GM12875 (cell line): ENCODE data around the gene EYS.
A peak's percentile ranks its signal among the peaks of the same experiment; 100 is the strongest.

Experiments used
- H3K4me3 ChIP-seq: one replicate; pipeline ENCODE4 v1.5.1; 2011; ENCODE audit warnings: low read depth, low read length, control low read depth
- TF ChIP-seq, protein P1 (sequence below): IDR thresholded peaks from 2 replicates; pipeline ENCODE4 v1.5.1; 2011; ENCODE audit warnings: low read depth, mild to moderate bottlenecking, control low read depth, inconsistent platforms, low read length, moderate library complexity, borderline replicate concordance; ENCODE audit not compliant: insufficient read depth

EYS gene

DNA sequence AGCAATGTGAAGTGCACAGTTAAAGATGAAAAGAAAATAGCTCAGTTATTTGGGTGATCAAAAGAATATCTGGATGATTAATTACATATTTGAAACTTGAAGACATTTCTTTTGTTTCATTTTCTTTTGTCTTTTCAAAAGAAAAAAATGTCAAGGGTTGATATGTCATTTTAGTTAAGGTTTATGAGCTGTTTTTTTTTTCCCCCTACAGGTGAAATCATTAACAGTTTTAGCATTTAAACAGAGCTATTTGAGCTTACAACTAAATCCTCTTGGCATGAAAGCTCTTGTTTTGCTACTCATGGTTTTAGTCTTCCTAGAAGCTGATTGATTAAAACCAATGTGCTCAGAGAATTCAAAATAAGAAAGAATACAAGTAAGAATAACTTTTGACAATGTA lies 1184.2 kb downstream of the EYS start:
- no peak overlapping the region for H3K4me3 ChIP-seq
- TF ChIP-seq, protein P1, sequence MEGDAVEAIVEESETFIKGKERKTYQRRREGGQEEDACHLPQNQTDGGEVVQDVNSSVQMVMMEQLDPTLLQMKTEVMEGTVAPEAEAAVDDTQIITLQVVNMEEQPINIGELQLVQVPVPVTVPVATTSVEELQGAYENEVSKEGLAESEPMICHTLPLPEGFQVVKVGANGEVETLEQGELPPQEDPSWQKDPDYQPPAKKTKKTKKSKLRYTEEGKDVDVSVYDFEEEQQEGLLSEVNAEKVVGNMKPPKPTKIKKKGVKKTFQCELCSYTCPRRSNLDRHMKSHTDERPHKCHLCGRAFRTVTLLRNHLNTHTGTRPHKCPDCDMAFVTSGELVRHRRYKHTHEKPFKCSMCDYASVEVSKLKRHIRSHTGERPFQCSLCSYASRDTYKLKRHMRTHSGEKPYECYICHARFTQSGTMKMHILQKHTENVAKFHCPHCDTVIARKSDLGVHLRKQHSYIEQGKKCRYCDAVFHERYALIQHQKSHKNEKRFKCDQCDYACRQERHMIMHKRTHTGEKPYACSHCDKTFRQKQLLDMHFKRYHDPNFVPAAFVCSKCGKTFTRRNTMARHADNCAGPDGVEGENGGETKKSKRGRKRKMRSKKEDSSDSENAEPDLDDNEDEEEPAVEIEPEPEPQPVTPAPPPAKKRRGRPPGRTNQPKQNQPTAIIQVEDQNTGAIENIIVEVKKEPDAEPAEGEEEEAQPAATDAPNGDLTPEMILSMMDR: no peak

DNA sequence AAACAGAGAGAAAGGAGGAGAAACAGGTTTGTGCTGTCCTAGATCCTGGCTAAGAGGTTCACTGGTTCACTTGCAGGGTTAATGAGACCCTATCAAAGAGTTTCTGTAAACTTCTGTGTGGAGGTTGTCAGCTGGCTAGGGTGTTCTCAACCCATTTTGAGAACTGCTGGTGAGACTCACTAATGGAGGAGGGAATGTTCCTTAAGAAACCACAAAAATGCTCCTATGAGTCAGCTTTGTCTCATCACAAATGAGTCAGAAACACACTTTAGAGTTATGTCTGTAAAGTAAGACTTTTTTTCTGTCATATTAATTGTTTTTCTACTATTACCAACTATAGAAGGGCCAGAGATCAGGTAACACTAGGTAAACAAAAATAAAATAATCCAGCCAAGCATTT lies 1187.0 kb downstream of the EYS start:
- TF ChIP-seq, protein P1: no peak
- no peak overlapping the region for H3K4me3 ChIP-seq

DNA sequence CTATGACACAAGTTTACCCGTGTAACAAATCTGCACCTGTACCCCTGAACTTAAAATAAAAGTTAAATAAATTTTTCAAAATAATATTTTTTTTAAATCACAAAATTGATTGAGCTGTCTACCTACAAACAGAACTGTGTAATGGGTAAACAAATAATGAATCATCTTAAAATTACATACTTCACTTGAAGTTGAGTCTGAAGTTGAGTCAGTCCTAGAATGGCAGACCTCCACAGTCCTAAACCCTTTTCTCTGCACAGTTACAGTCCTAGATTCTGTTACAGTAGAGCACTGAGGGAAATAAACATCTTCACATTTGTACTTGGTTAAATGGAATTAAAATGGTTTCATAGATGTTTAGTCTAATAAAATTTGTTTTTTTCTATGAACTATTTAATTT lies 1190.6 kb downstream of the EYS start:
- TF ChIP-seq, protein P1: no peak
- no peak overlapping the region for H3K4me3 ChIP-seq

DNA sequence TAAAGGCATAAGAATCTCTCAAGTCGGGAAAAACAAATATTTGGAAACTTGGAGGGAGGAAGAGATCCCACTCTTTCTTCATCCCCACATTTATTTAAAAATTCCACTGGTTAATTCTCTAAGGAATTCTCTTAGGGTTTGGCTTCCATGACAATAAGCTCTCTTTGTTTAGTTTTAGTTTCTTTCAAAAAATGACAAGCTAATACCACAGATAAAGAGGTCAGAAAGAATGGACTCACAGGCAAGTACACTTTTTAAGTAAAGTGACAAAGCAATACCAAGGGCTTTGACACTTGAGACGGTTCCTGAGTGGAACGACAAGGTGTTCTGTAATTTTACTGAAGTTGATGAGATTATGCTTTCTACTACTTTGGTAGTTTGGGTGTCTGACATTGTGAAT lies 1199.4 kb downstream of the EYS start:
- TF ChIP-seq, protein P1: no peak
- no peak overlapping the region for H3K4me3 ChIP-seq

DNA sequence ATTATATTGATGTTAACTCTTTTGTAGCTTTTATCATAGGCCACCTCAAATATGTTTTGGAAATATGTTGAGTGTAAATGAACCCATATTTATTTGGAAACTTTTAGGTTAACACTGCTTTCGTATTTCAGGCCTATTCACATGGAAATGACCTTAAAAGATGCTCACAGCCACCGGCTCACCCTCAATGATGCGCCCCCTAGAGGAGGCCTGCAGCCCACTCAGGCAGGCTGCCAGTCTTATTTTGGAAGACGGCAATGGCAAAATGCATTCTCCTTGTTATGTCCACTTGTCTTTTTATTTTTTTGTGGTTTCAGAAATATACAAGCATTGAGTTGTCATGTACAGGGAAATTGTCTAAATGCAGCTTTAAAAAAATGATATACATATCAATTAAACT lies 1201.7 kb downstream of the EYS start:
- H3K4me3 ChIP-seq: no peak overlapping the region
- TF ChIP-seq, protein P1: peak; percentile 60; the same call in 1 of the 2 replicates

DNA sequence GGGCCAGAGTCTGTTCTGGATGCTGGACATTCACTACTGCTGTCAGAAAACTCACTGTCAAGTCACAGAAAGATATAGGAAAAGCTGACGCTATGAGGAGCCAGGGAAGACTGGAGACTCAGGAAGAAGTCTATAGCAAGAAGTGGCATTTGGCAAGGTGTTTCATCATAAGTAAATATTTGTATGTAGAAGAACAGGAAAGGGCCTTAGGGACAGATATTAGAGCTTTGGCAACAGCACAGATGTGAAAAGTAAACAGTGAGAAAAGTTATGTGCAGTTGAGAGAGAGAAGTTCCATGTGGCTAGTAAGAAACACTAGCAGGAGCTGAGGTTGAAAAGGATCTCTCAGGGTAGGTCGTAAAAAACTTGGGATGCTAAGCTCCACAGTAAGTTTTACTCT lies 1202.5 kb downstream of the EYS start:
- TF ChIP-seq, protein P1: no peak
- H3K4me3 ChIP-seq: no peak overlapping the region

DNA sequence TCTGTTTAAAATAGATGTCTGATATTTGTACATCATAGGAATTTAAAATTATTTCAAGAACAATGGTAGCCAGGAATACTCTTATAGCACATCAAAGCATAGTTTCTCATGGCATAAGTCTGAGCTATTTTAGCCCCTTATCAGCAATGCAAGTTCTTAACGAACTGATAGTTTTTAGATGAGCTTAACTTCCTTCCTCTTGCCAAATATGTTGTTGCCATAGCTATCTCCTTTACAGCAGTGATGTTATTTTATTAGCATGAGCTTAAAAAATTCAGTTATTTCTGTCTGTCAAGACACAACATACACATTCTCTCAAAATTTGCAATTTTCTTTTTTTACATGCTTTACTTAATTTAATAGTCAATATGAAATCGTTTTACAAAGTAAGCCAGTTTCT lies 1204.2 kb downstream of the EYS start:
- no peak overlapping the region for H3K4me3 ChIP-seq
- TF ChIP-seq, protein P1: no peak
